SKM-1 (cell line): ENCODE results near the gene HK3.
"Not testable (repeated sequence)": the region's sequence is repeated elsewhere in the genome, so short reads cannot be mapped to it uniquely, and the experiment has no call there.

Source experiments
- DNase-seq: peaks from one replicate; lab custom pipeline; 2025; ENCODE audit not compliant: unreplicated experiment; lab: John Stamatoyannopoulos, UW

HK3 gene

DNA sequence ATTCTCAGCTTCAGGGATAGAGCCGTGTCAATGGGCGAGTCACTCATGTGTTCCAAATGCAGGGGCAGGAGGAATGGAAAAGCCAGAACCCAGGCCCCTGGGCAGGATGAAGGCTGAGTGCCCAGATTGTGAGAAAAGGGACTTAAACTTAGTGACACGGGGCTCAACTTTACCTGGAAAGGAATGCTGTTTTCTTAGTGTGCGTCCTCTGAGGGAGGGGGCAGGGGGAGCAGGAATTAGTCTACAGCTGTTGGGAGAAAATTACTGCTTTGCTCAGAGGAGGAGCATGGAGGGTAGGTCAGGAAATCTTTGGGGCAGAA lies 14.6 kb downstream of the HK3 start:
- no peak for DNase-seq

DNA sequence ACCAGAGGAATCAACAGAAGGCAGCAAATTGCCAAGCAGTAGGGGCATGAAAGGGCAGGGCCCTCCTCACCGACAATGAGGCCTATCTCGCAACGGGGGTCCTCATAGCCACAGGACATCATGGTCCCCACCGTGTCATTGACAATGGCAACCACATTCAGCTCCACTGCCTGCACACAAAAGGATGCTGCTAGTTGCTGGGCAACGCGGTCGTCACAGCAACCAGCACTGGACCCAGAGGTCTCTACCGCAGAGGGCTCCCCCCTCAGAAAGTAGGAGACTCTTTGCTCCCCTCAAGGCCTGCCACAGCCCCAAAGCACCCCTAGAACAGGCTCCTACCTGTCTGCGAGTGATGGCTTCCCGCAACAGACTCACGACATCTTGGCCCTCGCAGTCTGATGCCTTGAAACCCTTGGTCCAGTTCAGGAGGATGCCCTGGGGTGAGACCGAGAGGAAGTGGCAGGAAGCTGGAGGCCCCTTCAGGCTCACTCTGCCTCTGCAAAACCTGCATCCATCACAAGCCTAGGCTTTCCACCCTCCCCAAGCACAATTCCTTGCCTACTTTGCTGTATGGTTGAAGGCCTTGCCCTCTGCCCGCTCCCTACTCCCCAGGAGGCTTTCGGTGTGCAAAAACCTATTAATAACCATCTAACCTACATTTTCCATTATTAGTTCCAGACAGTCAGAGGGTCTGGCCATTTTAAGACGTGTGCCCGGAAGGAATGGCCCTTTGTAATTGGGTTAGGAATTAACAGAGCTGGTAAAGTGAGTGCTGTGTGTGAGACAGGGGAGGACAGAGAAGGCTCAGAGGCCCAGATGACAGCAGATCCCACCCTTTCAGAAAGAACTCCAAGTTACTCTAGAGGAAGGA lies 15.2 kb downstream of the HK3 start:
- DNase-seq: no peak

DNA sequence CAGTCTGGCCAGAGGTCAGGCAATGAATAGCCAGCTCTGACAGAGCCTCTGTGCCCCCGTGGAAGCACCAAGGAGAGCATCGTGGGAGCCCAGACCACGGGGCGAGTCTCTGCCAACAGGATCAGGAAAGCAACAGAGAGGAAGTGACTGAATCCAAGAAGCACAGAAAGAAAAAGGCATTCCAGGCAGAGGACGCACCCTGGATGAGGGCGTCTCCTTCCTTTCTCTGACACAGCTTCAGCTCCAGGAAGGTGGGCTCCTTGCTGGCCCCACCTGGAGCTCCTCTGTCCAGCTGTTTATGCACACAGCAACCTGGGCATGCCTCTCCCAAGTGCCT lies 16.6 kb downstream of the HK3 start:
- DNase-seq: no peak

DNA sequence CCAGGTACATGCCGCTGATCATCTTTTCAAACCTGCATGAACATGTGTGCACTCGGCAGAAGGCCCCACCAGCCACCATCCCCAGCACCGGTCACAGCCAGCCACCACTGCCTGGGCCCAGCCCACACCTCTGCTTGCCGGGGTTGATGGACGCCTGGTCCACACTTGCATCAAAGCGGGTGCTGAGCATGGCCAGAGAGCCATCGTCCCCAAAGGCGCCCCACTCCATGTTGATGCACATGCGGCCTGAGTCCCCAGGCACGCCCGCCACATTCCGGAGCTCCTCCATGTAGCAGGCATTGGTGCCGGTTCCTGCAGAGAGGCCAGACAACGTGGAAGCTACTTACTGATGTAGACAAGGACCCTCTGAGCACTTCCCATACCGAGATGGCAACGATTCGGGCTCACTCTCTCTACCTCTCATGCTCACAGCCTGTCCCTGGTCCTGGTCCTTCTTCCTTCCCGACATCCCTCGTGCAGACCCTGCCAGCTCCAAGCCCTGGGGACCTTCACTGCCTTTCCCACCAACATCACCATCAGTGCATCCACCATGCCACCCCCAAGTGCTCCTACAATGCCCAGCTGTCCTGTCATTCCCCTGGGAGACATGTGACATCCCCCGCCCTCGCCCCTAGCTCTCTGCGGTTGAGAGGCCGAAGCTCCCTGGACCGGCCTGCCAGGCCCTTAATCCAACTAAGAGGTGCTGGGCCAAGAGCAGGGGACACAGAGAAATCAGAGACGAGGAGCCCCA lies 17.2 kb downstream of the HK3 start:
- no peak for DNase-seq

DNA sequence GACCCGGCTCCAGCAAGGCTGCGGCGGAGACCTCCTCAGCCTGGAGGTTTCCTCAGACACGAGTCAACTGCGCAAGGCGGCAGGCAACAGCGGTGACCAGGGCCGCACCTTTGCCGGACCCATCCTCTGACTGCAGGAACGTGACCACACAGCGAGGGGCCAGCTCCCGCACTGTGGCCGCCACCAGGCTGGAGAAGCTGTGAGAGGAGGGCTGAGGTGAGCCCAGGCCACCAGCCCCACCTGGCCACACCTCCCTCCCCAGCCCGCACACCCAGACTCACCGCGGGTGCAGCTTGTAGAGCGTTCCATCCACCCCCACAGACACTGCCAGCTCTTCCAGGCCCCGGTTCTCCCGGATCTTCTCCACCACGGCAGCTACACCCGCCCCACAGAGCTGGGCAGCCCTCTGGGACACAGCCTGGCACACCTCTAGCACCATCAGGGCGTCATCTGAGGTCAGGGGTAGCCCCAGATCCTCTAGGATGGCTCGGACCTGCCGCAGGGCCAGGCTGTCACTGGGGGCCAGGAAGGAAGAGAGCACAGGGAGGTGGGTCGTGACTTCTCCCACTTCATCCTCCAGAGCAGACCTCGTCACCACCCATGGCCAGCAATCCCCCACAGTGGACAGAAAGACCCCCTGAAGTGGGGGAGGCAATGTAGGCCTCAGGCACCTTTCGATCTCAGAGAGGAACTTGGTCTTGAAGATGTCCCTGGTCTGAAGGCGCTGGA lies 18.0 kb downstream of the HK3 start:
- no peak for DNase-seq

DNA sequence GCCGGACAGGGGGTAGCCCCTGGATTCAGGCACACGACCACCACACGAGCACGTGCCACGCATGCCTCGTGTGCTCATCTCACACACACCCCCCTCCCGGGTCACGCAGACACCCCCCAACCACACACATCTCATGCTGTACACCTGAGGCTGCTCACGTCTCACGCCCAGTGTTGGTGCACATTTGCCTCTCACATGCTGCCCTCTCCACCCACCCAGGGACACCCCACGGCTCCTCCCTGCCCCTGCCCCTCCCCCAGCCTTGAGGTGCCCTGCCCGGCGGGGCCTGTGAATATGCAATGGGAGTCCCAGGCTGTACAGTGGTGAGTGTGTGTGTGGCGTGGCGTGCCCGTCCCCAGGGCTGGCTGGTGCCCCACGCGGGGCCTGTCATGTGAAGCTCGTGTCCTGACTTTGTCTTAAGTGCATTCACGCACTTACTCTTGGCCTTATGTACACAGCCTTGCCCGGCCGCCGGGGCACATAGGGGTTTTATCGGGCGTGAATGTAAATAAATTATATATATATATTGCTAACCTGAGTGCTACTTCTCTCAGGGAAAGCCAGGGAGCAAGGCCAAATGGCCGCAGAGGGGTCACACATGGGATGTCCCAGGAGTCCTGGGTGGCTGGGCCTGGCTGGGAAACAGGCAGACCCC lies 18.7 kb downstream of the HK3 start:
- DNase-seq: no peak

DNA sequence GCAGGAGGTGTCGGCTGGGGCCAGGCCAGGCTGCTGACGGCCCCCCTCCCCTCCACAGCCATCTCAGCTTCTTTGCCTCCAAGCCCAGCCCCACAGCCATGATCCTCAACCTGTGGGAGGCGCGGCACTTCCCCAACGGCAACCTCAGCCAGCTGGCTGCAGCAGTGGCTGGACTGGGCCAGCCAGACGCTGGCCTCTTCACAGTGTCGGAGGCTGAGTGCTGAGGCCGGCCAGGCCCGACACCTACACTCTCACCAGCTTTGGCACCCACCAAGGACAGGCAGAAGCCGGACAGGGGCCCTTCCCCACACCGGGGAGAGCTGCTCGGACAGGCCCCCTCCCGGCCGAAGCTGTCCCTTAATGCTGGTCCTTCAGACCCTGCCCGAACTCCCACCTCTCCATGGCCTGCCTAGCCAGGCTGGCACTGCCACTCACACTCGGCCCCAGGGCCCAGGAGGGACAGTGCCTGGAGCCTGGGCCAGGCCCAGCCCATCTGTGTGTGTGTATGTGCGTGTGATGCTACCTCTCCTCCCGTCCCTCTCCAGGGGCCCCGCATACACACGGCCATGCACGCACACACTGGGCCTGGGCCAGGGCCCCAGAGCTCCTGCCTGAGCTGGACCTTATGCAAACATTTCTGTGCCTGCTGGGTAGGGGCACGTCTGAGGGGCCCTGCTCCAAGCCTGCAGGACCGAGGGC lies 19.3 kb downstream of the HK3 start:
- DNase-seq: no peak

DNA sequence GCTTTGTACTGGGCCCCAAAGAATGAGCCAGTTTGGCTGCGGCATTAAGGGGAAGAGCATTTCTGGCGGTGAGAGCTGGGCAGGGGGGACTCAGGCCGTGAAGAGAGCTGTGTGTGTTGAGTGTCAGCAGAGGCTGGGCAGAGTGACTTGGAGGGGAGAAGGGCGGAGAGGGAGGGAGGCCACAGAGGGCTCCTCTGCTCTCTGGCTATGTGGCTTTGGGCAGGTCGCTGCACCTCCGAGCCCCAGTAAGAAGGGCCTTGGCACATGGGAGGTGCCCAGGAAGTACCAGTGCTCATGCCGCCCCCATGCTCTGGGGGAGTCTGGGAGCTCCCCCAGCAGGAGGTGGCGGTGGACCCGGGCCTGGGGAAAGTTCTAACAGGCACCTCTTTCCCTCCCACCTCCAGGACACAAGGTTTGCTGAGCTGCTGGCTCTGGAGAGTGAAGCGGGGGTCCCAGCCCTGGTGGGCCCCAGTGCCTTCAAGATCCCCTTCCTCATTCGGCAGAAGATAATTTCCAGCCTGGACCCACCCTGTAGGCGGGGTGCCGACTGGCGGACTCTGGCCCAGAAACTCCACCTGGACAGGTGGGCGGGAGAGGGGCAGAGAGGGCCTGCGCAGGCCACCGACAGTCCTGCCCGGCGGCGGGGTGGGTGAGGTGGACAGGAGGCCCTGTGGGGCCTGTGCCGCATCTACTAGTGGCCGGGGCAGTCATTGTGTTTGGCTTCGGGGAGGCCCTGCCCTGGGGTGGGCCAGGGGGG lies 20.1 kb downstream of the HK3 start:
- no peak for DNase-seq

DNA sequence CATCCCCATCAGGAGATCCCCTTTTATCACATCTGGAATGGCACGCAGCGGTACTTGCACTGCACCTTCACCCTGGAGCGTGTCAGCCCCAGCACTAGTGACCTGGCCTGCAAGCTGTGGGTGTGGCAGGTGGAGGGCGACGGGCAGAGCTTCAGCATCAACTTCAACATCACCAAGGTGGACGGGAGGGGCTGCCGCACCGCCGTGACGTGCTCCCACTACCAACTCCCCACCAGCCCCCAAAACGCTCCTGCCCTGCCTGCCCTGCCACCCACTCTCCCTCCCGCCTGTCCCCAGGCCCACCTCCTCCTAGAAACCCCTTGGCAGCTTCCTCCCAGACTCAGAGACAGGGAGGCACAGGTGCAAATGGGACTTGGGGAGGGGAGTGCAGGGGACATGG lies 20.7 kb downstream of the HK3 start:
- DNase-seq: no peak

DNA sequence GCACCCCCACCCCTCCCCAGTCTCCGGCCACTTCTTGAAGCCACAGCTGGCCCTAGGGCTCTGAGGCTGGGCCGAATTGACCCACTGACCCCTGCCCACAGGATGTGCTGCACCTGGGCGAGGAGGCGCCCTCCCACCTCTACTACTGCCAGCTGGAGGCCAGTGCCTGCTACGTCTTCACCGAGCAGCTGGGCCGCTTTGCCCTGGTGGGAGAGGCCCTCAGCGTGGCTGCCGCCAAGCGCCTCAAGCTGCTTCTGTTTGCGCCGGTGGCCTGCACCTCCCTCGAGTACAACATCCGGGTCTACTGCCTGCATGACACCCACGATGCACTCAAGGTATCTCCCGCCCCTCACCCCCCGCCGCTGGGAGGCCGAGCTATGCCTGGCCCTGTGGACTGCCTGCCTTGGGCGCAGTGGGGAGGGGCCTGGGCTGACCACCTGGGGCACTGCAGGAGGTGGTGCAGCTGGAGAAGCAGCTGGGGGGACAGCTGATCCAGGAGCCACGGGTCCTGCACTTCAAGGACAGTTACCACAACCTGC lies 21.3 kb downstream of the HK3 start:
- DNase-seq: no peak

DNA sequence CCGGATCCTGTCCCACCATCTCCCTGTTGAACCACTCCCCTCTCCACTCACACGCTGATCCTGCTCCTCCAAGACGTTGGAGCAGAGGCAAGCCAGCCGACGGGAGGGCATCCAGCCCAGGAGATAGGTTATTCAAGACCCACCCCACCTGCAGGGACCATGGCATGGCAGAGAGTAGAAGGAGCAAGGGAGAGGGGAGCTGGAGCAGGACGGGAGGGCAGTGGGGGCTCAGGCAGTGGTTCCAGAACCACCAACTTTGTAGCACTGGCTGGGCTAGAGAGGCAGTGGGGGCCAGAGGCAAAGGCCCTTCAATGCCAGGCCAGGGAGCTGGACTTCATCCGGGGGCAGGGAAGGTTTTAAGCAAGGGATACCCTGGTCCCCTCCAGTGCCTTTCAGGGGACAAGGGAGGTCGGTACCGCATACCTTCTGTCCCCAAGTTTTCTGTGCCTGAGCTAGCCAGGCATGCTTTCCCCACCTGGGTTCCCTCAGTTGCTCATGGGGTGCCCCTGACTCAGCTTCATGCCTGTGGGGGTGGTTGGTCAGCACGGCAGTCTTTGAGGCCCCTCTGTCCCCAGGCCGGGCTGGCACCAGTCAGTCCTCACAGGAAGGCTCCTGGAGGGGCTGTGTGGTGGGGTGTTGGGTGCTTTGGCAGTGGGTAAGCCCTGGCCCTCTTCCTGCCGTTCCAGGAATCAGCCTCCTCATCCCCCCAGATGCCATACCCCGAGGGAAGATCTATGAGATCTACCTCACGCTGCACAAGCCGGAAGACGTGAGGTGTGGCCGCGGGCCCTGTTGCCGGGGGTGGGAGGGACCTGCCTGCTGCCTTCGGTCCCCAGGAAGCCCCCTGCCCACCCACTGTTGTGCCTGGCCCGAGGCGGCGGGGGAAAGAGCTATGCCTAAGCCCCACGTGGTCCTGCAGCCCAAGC lies 22.4 kb downstream of the HK3 start:
- no peak for DNase-seq

DNA sequence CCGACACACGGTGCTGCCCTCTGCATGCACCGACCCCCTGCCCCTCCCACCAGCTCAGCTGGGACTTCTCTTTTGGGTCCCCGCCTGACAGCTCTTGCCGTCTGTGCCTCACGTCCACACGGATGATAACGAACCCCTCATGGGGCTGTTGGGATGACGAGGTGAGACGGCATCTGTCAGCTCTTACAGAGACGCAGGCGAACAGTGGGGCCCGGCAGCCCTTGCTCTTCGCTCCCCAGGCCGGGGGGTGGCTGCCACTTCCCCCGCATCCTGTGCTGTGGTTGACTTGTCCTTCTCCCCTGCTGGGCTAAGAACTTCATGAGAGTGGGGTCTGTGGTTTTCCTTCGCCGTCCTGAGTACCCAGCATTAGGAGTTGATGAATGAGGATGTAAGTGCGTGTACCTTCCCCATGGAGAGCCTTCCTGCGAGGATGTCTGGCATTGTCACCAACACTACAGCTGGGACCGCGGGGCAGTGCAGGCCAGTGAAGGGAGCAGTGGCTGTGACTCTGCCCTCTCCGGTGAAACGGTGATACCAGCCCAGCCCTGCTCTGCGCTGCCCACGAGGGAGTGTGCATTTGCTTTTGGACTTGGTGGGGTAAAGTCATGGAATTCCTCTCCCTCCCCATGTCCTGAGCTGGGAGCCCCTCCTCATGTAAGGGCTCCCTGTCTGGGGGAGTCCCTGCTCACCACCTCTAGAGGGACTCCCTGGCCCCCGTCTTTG lies 23.2 kb downstream of the HK3 start:
- no peak for DNase-seq

DNA sequence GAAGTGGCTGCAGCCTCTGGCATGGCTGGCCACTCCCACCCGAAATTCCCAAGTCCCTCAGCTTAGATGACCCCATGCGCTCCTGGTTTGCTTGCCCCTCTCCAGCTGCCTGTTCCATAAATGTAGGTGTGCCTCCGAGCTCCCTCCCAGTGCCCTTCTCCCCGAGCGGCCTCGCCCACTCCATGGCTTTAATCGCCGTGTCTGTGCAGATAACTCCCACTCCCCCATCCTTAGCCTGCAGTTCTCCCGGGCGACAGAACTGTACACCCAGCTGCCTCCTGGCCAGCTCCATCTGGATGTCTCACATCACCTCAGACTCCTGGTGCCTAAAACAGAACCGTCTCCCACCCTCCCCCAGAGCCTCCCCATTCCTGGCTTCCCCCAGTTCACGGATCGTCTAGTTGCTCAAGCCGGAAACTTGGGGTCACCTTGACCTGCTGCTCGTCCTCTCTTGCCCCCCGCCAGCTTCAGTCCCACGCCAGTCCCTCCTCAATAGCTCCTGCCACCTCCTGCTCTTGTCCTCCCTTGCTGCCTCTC lies 24.1 kb downstream of the HK3 start:
- no peak for DNase-seq

DNA sequence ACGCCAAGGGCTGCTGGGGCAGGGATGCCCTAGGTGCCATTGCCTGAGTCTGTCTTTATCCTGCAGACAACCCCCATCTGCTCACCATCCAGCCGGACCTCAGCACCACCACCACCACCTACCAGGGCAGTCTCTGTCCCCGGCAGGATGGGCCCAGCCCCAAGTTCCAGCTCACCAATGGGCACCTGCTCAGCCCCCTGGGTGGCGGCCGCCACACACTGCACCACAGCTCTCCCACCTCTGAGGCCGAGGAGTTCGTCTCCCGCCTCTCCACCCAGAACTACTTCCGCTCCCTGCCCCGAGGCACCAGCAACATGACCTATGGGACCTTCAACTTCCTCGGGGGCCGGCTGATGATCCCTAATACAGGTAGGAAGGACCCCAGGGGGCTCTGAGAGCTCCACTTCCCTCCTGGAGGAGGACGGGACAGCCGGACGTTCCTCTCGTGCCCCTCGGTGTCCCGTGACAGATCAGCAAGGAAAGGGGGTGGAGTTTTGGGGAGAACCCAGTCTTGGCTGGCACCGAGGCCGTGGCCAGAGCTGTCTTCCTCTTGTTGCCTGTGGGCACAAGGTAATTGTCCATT lies 24.9 kb downstream of the HK3 start:
- no peak for DNase-seq

DNA sequence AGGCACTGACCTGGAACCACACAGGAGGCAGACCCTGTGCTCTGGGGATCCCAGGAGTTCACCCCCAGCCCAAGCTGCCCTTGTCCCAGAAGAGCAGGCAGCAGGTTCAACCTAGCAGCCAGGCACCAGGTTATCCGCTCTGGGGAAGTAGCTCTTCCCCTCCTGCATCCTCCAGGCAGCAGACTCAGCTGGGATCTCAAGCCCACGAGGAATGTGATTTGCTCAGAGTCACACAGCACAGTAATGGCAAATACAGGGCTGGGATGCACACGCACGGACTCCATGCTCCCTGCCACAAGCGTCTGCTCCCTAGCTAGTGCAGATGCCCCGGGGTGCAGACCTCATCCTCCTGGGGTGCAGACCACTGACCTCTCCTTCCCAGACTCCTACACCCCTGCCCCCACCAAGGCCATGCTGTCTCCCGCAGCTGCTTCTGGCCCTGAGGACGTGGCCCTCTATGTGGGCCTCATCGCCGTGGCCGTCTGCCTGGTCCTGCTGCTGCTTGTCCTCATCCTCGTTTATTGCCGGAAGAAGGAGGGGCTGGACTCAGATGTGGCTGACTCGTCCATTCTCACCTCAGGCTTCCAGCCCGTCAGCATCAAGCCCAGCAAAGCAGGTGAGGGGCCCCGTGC lies 25.5 kb downstream of the HK3 start:
- no peak for DNase-seq

DNA sequence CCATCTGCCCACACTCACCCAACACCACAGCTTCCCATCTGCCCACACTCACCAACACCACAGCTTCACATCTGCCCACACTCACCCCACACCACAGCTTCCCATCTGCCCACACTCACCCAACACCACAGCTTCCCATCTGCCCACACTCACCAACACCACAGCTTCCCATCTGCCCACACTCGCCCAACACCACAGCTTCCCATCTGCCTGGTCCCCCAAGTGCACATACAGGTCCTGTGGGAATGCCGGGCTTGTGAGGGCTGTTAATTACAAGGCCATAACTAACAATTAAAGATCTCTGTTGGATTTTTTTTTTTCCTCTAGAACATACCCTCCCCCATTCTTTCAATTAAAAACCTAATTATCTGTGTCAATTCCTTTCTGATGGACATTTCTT lies 26.1 kb downstream of the HK3 start:
- DNase-seq: not testable (repeated sequence)

DNA sequence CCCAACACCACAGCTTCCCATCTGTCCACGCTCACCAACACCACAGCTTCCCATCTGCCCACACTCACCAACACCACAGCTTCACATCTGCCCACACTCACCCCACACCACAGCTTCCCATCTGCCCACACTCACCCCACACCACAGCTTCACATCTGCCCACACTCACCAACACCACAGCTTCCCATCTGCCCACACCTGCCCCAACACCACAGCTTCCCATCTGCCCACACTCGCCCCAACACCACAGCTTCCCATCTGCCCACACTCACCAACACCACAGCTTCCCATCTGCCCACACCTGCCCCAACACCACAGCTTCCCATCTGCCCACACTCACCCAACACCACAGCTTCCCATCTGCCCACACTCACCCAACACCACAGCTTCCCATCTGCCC lies 26.6 kb downstream of the HK3 start:
- not testable (repeated sequence) for DNase-seq
